Thoracic aorta (tissue), 2 donors: ENCODE data around the gene NOC2L. TPM values are rescaled to one million over a fixed set of nuclear protein-coding genes. Genes with fewer than 3 reads are reported as not detected.

Source experiments
- ATAC-seq: fragments of 150-250 bp; one replicate; pipeline ENCODE4 v1.8.0; 2017; ENCODE audit warnings: low read depth; ENCODE audit not compliant: insufficient number of reproducible peaks, low FRiP score
- DNase-seq: peaks from one replicate; pipeline ENCODE4 v3.0.0-alpha.2; 2020; ENCODE audit warnings: low spot score
- H3K27ac ChIP-seq, 2 donors: fragments of 200-600 bp; sonication (generic); 1 replicate in 1 of 2; 2 replicates in 1 of 2; pipeline ENCODE4 v1.5.1; 2016; ENCODE audit warnings: mild to moderate bottlenecking in 2 of 2, moderate library complexity in 2 of 2
- H3K27me3 ChIP-seq: fragments of 200-600 bp; sonication (generic); replicated peaks from 2 replicates; pipeline ENCODE4 v1.6.0; 2016; ENCODE audit warnings: mild to moderate bottlenecking; ENCODE audit not compliant: insufficient read depth
- H3K36me3 ChIP-seq: fragments of 200-600 bp; sonication (generic); one replicate; pipeline ENCODE4 v1.5.1; 2016
- H3K4me1 ChIP-seq, 2 donors: fragments of 200-600 bp; sonication (generic); 1 replicate in 1 of 2; 2 replicates in 1 of 2; pipeline versions ENCODE4 v1.5.1 to v1.6.0; 2016; ENCODE audit warnings: low read depth in 2 of 2, mild to moderate bottlenecking in 1 of 2; ENCODE audit not compliant: control insufficient read depth in 1 of 2
- H3K4me3 ChIP-seq: fragments of 200-600 bp; sonication (generic); 2 replicates; pipeline ENCODE4 v1.5.1; 2016; ENCODE audit warnings: mild to moderate bottlenecking
- H3K9me3 ChIP-seq: fragments of 200-600 bp; sonication (generic); 2 replicates; pipeline ENCODE4 v1.5.1; 2016
- total RNA-seq, 2 donors: library from RNA; depleted of rRNA; stranded (reverse); fragments of >200 nt; gene quantifications; one replicate each; pipeline versions ENCODE4 v1.1.0 to v1.2.3, GENCODE V29; 2016
- TF ChIP-seq, protein P1 (sequence below): fragments of 200-600 bp; sonication (generic); IDR thresholded peaks from one replicate; pipeline ENCODE4 v1.5.1; 2019; ENCODE audit warnings: antibody characterized with exemption

Gene NOC2L
- total RNA-seq, 2 donors from 2014 or later, result 33.8 to 47.2 TPM

DNA sequence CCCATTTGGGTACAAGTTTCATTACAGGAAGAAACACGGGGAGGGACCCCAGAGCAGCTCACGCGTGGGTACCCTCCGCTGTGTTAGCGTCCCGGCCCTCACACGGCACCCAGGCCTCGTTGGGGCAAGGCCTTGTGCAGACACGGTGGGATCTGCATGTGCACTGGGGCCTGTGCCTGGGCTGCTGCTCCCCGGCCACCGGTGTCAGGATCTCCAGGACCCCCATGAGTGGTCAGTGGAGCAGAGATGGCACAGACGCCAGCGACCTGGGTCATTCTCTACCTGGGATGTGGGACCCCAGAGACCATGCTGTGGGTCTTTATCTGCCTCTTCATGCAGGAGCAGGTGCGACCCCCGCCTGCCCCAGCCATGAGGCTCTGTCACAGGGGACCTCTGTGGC is 40.7 kb downstream of the NOC2L start:
- Histone ChIP-seq H3K36me3 (no peaks in the 10 kb centered on the region), H3K9me3 (no peaks in the 10 kb centered on the region), H3K27ac (no peak overlapping the region), H3K4me3 (no peak overlapping the region), H3K4me1 (peaks cover 7 to 34% of the 10 kb centered on the region in 2 donors), H3K27me3 (no peaks in the 10 kb centered on the region)
- ATAC-seq (no peak), DNase-seq (no peak)
- TF ChIP-seq, protein P1, sequence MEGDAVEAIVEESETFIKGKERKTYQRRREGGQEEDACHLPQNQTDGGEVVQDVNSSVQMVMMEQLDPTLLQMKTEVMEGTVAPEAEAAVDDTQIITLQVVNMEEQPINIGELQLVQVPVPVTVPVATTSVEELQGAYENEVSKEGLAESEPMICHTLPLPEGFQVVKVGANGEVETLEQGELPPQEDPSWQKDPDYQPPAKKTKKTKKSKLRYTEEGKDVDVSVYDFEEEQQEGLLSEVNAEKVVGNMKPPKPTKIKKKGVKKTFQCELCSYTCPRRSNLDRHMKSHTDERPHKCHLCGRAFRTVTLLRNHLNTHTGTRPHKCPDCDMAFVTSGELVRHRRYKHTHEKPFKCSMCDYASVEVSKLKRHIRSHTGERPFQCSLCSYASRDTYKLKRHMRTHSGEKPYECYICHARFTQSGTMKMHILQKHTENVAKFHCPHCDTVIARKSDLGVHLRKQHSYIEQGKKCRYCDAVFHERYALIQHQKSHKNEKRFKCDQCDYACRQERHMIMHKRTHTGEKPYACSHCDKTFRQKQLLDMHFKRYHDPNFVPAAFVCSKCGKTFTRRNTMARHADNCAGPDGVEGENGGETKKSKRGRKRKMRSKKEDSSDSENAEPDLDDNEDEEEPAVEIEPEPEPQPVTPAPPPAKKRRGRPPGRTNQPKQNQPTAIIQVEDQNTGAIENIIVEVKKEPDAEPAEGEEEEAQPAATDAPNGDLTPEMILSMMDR, result no peak

DNA sequence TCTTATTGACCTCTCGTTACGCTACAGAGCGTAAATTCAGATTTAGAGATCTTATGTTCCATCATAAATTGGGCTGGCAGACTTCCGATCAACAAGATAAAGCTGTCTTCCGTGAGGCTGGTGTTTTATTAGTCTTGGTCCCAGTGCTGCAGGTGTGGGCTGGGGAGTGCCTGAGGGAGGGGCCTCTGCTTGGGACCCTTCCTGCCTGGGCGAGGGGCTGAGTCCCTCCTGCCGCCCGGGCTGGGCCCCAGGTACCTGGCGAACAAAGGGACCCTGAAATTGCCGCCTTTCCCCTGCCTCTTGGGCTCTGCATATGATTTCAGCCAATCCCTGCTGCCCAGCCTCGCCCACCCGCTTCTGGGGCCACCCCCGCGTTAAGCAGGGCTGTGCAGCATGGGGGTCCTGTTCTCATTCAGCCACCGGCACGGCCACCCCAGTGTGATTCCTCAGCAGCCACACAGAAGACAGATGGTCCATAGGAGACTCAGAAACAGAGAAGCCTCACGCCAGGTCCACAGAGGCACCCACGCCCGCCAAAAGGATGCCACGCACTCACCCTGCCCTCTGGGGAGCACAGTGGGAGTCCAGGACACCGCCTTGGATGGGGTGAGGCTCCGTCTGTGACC is 41.5 kb downstream of the NOC2L start:
- Histone ChIP-seq H3K4me1 (peaks cover 3 to 29% of the 10 kb centered on the region in 2 donors), H3K27ac (no peak overlapping the region), H3K4me3 (no peak overlapping the region), H3K9me3 (no peaks in the 10 kb centered on the region), H3K36me3 (no peaks in the 10 kb centered on the region), H3K27me3 (no peaks in the 10 kb centered on the region)
- no peak for ATAC-seq
- TF ChIP-seq, protein P1, result no peak
- no peak for DNase-seq

DNA sequence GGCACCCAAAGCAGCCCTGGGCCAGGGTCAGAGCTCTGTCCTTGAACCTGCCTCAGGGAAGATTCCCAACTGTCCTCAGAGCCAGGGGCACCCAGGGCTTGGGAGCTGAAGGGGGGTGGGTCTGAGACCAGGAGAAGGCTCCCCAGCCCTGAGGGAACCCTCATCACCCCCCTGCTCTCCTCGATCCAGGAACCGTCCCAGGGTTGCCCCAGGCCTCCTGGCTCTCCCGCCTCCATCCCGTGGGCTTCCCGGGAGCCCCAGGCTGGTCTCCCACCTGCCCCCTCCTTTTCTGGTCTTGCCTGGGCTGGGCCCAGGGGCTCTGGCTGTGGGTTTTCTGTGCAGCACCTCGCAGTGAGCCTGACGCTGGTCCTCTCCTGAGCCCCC is 42.0 kb downstream of the NOC2L start:
- TF ChIP-seq, protein P1, result no peak
- no peaks in the 10 kb centered on the region for H3K9me3 ChIP-seq
- H3K4me3 ChIP-seq, result no peak overlapping the region
- DNase-seq (no peak), ATAC-seq (no peak)
- H3K27ac ChIP-seq, result no peak overlapping the region
- H3K4me1 ChIP-seq, result peaks cover 3 to 29% of the 10 kb centered on the region in 2 donors
- no peaks in the 10 kb centered on the region for H3K27me3 ChIP-seq
- H3K36me3 ChIP-seq, result no peaks in the 10 kb centered on the region

DNA sequence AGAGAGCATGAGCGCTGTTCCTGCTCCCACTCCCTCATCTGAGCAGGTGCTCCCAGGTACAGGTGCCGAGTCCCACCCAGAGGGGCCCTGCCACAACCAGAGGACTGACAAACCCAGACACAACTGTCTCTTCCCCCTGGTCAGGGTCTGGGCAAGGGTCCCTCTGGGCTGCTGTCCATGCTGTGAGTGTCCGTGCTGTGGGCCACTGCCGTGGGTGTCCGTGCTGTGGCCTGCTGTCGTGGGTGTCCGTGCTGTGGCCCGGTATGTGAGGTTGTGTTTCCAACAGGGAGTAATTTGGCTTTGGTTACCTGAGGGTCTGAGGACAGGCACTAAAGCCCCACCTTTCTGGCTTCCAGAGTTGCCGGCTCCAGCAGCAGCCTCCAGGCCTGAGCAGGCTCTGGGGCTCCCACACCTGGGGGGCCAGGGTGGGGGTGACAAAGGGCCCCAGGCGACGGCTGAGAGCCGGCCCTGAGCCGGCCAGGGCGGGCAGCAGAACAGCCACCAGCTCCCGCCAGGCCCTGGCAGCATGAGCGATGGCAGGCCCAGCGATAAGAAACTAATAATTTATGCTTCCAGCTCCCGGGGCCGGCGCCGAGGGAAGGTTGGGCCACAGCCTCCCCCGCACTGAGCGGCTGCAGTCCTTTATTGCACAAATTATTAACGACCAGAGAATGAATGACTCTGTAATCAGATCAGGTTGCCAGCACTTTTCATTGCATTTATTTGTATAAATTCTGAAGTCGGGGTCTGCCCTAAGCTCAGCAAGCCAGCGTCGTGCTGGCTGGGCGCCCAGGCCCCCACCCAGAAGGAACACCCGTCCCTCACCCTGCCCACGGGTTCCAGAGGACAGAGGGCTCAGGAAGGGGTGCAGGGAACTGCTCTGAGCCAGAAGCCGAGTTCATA is 42.6 kb downstream of the NOC2L start:
- H3K4me3 ChIP-seq, result no peak overlapping the region
- ATAC-seq, result no peak
- peaks cover 3 to 24% of the 10 kb centered on the region in 2 donors for H3K4me1 ChIP-seq
- no peak overlapping the region for H3K27ac ChIP-seq
- no peak for DNase-seq
- TF ChIP-seq, protein P1, result no peak
- no peaks in the 10 kb centered on the region for H3K27me3 ChIP-seq
- H3K36me3 ChIP-seq, result no peaks in the 10 kb centered on the region
- no peaks in the 10 kb centered on the region for H3K9me3 ChIP-seq
